ENCODE data around the gene NPY4R.
"Not testable (repeated sequence)": the region's sequence is repeated elsewhere in the genome, so short reads cannot be mapped to it uniquely, and the experiment has no call there.

DNA sequence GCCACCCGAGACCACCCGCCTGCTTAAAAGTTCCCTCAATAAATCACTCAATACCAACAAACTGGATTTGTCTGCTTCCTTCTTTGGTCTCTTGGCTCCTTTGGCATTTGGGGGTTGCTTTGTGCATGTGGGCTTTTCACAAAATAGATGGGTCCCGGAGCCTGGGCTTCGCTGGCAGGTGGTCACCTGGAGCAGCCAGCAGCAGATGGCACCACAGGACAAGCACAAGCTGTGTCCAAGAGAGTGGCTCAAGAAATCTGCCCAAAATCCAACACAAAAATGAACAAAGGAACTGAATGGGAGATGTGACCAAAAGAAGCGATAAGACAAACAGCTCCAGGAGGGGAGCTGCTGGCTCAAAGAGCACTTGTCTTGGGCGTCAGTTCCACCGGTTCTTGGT, 6.2 kb downstream of the NPY4R start:
- TF ChIP-seq, protein P1, sequence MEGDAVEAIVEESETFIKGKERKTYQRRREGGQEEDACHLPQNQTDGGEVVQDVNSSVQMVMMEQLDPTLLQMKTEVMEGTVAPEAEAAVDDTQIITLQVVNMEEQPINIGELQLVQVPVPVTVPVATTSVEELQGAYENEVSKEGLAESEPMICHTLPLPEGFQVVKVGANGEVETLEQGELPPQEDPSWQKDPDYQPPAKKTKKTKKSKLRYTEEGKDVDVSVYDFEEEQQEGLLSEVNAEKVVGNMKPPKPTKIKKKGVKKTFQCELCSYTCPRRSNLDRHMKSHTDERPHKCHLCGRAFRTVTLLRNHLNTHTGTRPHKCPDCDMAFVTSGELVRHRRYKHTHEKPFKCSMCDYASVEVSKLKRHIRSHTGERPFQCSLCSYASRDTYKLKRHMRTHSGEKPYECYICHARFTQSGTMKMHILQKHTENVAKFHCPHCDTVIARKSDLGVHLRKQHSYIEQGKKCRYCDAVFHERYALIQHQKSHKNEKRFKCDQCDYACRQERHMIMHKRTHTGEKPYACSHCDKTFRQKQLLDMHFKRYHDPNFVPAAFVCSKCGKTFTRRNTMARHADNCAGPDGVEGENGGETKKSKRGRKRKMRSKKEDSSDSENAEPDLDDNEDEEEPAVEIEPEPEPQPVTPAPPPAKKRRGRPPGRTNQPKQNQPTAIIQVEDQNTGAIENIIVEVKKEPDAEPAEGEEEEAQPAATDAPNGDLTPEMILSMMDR (conservative IDR thresholded peaks at IDR 0.05 in 1 of 2, IDR thresholded peaks at IDR 0.05 in 1 of 2; ENCODE audit: low read depth in 1 of 2, low read length in 2 of 2) = not testable (repeated sequence)
- TF ChIP-seq EZH2 (IDR thresholded peaks at IDR 0.05; ENCODE audit: low read length, missing control alignments) = not testable (repeated sequence)

All from fibroblast of lung (primary cell).